ENCODE measurements around the gene DGCR8. TPM values are rescaled to one million over a fixed set of nuclear protein-coding genes. Genes with fewer than 3 reads are reported as not detected.

DGCR8 gene
- total RNA-seq, 1 donor = 44.2 TPM

DNA sequence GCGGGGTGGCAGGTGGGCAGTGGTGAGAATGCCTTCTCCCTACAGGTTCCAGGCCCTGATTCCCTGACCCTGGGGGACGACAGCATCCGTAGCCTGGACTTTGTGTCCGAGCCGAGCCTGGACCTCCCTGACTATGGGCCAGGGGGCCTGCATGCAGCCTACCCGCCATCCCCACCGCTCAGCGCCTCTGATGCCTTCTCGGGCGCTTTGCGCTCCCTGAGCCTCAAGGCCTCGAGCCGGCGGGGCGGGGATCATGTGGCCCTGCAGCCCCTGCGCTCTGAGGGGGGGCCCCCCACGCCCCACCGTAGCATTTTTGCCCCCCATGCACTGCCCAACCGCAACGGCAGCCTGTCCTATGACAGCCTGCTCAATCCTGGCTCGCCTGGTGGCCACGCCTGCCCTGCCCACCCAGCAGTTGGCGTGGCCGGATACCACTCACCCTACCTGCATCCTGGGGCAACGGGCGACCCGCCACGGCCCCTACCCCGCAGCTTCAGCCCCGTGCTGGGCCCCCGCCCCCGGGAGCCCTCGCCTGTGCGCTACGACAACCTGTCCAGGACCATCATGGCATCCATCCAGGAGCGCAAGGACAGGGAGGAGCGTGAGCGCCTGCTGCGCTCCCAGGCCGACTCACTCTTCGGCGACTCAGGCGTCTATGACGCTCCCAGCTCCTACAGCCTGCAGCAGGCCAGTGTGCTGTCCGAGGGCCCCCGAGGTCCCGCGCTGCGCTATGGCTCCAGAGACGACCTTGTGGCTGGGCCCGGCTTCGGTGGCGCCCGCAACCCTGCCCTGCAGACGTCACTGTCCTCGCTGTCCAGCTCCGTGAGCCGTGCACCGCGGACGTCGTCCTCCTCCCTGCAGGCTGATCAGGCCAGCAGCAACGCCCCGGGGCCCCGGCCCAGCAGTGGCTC, 62.9 kb downstream of the DGCR8 start:
- no peaks in the 10 kb centered on the region for H3K27me3 ChIP-seq (ENCODE audit: insufficient read depth, low read length)
- peaks cover 5% of the 10 kb centered on the region for H4K20me1 ChIP-seq (ENCODE audit: insufficient read depth, low read length)
- H3K4me2 ChIP-seq (ENCODE audit: insufficient read depth, low read length) = no peak overlapping the region
- no peaks in the 10 kb centered on the region for H3K9me3 ChIP-seq (ENCODE audit: low read depth, low read length)
- no peak overlapping the region for H2AFZ ChIP-seq (ENCODE audit: low read length)
- peaks cover 35% of the 10 kb centered on the region for H3K79me2 ChIP-seq (ENCODE audit: insufficient read depth, low read length)
- no peak for DNase-seq (ENCODE audit: insufficient read length, low spot score, missing footprints)
- peaks cover 5% of the 10 kb centered on the region for H3K36me3 ChIP-seq (ENCODE audit: insufficient read depth, low read length)
- H3K4me3 ChIP-seq (ENCODE audit: insufficient read depth, low read length) = no peak overlapping the region
- peaks cover 21% of the 10 kb centered on the region for H3K4me1 ChIP-seq (ENCODE audit: insufficient read depth, low read length)
- H3K27ac ChIP-seq (ENCODE audit: low read depth, low read length) = peak overlapping the region; percentile 76
- TF ChIP-seq, protein P1, sequence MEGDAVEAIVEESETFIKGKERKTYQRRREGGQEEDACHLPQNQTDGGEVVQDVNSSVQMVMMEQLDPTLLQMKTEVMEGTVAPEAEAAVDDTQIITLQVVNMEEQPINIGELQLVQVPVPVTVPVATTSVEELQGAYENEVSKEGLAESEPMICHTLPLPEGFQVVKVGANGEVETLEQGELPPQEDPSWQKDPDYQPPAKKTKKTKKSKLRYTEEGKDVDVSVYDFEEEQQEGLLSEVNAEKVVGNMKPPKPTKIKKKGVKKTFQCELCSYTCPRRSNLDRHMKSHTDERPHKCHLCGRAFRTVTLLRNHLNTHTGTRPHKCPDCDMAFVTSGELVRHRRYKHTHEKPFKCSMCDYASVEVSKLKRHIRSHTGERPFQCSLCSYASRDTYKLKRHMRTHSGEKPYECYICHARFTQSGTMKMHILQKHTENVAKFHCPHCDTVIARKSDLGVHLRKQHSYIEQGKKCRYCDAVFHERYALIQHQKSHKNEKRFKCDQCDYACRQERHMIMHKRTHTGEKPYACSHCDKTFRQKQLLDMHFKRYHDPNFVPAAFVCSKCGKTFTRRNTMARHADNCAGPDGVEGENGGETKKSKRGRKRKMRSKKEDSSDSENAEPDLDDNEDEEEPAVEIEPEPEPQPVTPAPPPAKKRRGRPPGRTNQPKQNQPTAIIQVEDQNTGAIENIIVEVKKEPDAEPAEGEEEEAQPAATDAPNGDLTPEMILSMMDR (IDR thresholded peaks at IDR 0.05; ENCODE audit: extremely low read depth, low read depth, low read length) = no peak

DNA sequence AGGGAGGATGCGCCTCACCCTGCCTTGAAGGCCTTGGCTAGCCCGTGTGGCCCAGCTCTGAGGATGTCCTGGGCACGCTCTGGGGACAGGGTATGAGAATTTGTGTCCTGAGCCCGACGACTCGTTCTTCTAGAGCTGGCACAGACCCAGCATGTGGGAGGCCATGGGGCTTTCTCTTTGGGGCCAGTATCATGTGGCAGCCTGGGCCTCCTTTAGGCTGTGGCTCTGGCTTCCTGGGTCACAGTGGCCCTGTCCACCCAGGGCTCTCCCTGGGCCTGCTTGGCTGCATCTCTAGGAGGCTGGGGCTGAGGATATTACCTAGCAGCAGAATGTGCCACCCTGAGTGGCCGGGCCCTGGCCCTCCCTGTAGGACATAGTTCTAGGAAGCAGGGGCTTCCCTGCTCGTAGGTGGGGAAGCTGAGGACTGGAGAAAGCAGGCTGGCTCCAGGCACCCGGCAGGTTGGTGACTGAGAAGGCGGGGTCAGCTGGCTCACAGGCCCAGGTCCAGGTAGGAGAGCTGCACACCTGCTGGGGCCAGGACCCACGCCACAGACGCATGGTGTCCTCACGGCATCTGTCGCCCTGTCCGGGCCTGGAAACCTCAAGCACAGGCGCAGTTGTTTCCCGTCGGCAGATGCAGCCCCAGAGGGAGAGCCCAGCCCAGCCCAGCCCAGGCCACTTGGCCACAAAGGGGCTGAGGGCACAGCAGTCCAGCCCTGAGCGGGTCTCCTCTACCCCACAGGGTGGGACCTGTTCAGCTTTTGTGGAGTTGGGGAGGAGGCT, 64.0 kb downstream of the DGCR8 start:
- H3K27ac ChIP-seq (ENCODE audit: low read depth, low read length) = no peak overlapping the region
- no peak overlapping the region for H3K4me3 ChIP-seq (ENCODE audit: insufficient read depth, low read length)
- no peaks in the 10 kb centered on the region for H3K27me3 ChIP-seq (ENCODE audit: insufficient read depth, low read length)
- H3K4me1 ChIP-seq (ENCODE audit: insufficient read depth, low read length) = peaks cover 15% of the 10 kb centered on the region
- H3K79me2 ChIP-seq (ENCODE audit: insufficient read depth, low read length) = peaks cover 25% of the 10 kb centered on the region
- no peaks in the 10 kb centered on the region for H3K9me3 ChIP-seq (ENCODE audit: low read depth, low read length)
- TF ChIP-seq, protein P1 (IDR thresholded peaks at IDR 0.05; ENCODE audit: extremely low read depth, low read depth, low read length) = no peak
- peaks cover 5% of the 10 kb centered on the region for H3K36me3 ChIP-seq (ENCODE audit: insufficient read depth, low read length)
- no peak overlapping the region for H3K4me2 ChIP-seq (ENCODE audit: insufficient read depth, low read length)
- no peak for DNase-seq (ENCODE audit: insufficient read length, low spot score, missing footprints)
- no peak overlapping the region for H2AFZ ChIP-seq (ENCODE audit: low read length)
- H4K20me1 ChIP-seq (ENCODE audit: insufficient read depth, low read length) = no peaks in the 10 kb centered on the region

DNA sequence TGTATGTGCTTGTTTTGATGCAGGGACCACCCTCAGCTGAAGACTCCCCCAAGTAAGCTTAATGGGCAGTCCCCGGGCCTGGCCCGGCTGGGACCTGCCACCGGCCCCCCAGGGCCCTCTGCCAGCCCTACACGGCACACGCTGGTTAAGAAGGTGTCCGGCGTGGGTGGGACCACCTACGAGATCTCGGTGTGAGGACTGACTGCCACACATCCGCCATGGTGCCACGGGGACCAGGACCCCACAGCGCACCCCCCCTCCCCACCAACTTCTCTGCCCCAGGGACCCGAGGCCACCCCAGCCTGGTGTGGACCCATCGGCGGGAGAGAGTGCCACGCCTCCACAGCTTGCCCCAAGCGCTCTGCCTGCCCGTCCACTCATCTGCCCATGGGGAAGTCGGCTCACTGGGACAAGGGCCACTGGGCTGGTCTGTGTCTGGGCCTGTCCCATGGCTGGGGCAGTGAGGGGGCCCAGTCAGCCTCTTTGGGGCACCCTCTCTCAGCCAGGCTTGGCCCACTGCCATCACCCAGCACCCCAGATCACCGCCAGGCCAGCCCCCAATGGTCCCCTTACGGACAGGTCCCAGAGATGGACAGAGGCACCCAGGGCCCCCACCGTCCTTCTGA, 65.3 kb downstream of the DGCR8 start:
- H3K4me3 ChIP-seq (ENCODE audit: insufficient read depth, low read length) = no peak overlapping the region
- no peak overlapping the region for H2AFZ ChIP-seq (ENCODE audit: low read length)
- H4K20me1 ChIP-seq (ENCODE audit: insufficient read depth, low read length) = no peaks in the 10 kb centered on the region
- peaks cover 15% of the 10 kb centered on the region for H3K4me1 ChIP-seq (ENCODE audit: insufficient read depth, low read length)
- no peaks in the 10 kb centered on the region for H3K27me3 ChIP-seq (ENCODE audit: insufficient read depth, low read length)
- TF ChIP-seq, protein P1 (IDR thresholded peaks at IDR 0.05; ENCODE audit: extremely low read depth, low read depth, low read length) = no peak
- H3K36me3 ChIP-seq (ENCODE audit: insufficient read depth, low read length) = no peaks in the 10 kb centered on the region
- H3K4me2 ChIP-seq (ENCODE audit: insufficient read depth, low read length) = no peak overlapping the region
- no peak overlapping the region for H3K27ac ChIP-seq (ENCODE audit: low read depth, low read length)
- DNase-seq (ENCODE audit: insufficient read length, low spot score, missing footprints) = no peak
- H3K9me3 ChIP-seq (ENCODE audit: low read depth, low read length) = no peaks in the 10 kb centered on the region
- H3K79me2 ChIP-seq (ENCODE audit: insufficient read depth, low read length) = peaks cover 12% of the 10 kb centered on the region

All from osteoblast (primary cell).